ENCODE data around the gene ABHD12B.

Gene ABHD12B

GRCh38 chr14:50832935-50833630, 38.8 kb upstream of the ABHD12B start:
- DNase-seq (ENCODE audit: low read depth) = no peak
- H3K4me3 ChIP-seq (ENCODE audit: low read depth, low read length) = no peak overlapping the region
- TF ChIP-seq CTCF (IDR thresholded peaks at IDR 0.05; ENCODE audit: low read depth, low read length, missing control alignments) = no peak

GRCh38 chr14:50834802-50835276, 37.0 kb upstream of the ABHD12B start:
- no peak for TF ChIP-seq CTCF (IDR thresholded peaks at IDR 0.05; ENCODE audit: low read depth, low read length, missing control alignments)
- no peak for DNase-seq (ENCODE audit: low read depth)
- no peak overlapping the region for H3K4me3 ChIP-seq (ENCODE audit: low read depth, low read length)

DNA sequence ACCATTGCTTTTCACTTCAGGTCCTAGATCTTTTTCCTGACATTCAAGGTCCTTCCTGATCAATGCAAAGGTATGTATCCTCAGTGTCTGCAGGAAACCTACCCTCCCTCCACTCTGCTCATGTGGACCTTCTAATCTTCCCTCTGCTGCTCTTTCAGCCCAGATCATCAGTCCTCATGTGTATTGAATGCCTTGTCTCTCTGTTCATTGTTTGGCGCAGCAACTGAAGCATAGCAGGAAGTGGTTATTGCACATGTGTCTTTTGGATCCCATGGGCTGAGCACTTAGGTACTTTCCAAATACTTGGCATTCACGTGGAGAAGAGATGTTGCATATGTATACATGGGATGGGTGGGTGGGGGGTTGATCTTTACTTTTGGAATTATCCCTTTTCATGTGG, 36.6 kb upstream of the ABHD12B start:
- no peak for TF ChIP-seq CTCF (IDR thresholded peaks at IDR 0.05; ENCODE audit: low read depth, low read length, missing control alignments)
- no peak overlapping the region for H3K4me3 ChIP-seq (ENCODE audit: low read depth, low read length)
- DNase-seq (ENCODE audit: low read depth) = no peak

GRCh38 chr14:50836515-50836914, 35.3 kb upstream of the ABHD12B start:
- TF ChIP-seq CTCF (IDR thresholded peaks at IDR 0.05; ENCODE audit: low read depth, low read length, missing control alignments) = no peak
- no peak for DNase-seq (ENCODE audit: low read depth)
- no peak overlapping the region for H3K4me3 ChIP-seq (ENCODE audit: low read depth, low read length)

- no peak overlapping the region for H3K4me3 ChIP-seq (ENCODE audit: low read depth, low read length)
- DNase-seq (ENCODE audit: low read depth) = no peak
- no peak for TF ChIP-seq CTCF (IDR thresholded peaks at IDR 0.05; ENCODE audit: low read depth, low read length, missing control alignments)
Measured at GRCh38 chr14:50837271-50837670, 34.6 kb upstream of the ABHD12B start.

DNA sequence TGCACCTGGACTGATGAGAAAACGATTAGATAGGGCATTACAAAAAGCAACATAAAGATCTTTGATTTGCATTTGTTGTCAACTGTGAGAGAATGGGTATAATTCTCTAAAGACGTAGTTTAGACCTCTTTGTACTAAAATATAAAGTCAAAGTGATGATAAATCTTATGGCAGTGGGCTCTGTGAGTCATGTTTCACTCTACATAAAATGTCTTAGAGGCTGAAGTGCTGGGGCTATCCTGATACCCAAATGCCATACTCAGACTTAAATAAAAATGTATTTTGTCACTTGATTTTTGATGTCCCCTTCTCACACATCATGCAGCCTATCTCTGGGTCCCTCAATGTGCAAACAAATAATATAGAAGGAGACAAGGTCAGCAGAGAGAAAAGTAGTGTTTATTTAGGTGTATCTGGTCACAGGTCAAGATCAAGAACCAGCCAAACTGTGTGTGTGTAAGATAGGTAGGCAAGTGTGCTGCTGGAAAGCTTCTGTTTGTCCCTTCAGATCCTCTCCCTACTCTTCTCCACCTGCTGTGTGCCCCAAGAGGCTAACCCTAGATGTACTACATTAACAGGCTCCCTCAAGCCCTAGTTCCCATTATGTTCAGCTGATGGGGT, 33.9 kb upstream of the ABHD12B start:
- no peak overlapping the region for H3K4me3 ChIP-seq (ENCODE audit: low read depth, low read length)
- no peak for DNase-seq (ENCODE audit: low read depth)
- TF ChIP-seq CTCF (IDR thresholded peaks at IDR 0.05; ENCODE audit: low read depth, low read length, missing control alignments) = no peak

DNA sequence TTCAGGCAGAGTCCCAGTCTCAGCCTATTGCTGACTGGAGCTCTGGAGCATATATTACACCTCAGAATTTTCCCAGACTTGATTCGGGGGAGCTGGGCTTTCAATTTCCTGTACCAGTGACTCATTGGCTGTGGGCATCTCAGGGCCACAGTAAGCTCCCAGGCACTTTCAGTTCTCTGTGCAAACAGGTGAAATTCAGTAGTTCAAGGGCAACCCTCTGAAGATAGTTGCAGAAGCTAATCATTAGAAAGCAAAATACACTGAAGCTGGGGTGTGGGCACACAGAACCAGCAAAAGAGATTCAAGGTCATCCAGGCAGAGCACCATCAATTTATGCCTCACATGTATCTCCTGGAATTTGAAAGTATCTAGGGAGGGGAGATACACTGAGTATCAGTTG, 32.8 kb upstream of the ABHD12B start:
- DNase-seq (ENCODE audit: low read depth) = no peak
- no peak overlapping the region for H3K4me3 ChIP-seq (ENCODE audit: low read depth, low read length)
- no peak for TF ChIP-seq CTCF (IDR thresholded peaks at IDR 0.05; ENCODE audit: low read depth, low read length, missing control alignments)
